ENCODE results near the gene TOX2. TPM values are rescaled to one million over a fixed set of nuclear protein-coding genes. Genes with fewer than 3 reads are reported as not detected.

Gene TOX2
- total RNA-seq, 4 donors from 2014 or later: 3.4 to 7.7 (median 5.2) TPM

- Histone ChIP-seq H3K27me3 (no peaks in the 10 kb centered on the region), H3K9me3 (no peaks in the 10 kb centered on the region), H3K4me3 (replicated peaks in 1 of 3) (no peak overlapping the region), H3K27ac (no peak overlapping the region), H3K4me1 (no peaks in the 10 kb centered on the region), H3K36me3 (no peaks in the 10 kb centered on the region)
- intact Hi-C loops (cut with DNase I): no loop called here
- TF ChIP-seq CTCF (IDR thresholded peaks at IDR 0.05) (no peak), POLR2A (IDR thresholded peaks at IDR 0.05) (no peak)
- WGBS, 2 donors: 93 to 98% methylated on average over 17 to 20 of the region's 20 CpGs
- DNase-seq: no peak
Observed at GRCh38 chr20:44065401-44066340, 151.0 kb downstream of the TOX2 start.

- Histone ChIP-seq H3K27me3 (no peaks in the 10 kb centered on the region), H3K4me3 (replicated peaks in 1 of 3) (no peak overlapping the region), H3K9me3 (no peaks in the 10 kb centered on the region), H3K4me1 (no peaks in the 10 kb centered on the region), H3K27ac (no peak overlapping the region), H3K36me3 (no peaks in the 10 kb centered on the region)
- no peak for DNase-seq
- TF ChIP-seq CTCF (IDR thresholded peaks at IDR 0.05) (no peak), POLR2A (IDR thresholded peaks at IDR 0.05) (no peak)
- 84 to 87% methylated on average over 12 to 15 of the region's 15 CpGs for WGBS, 2 donors
- intact Hi-C loops (cut with DNase I): no loop called here
Observed at GRCh38 chr20:44066645-44067606, 152.3 kb downstream of the TOX2 start.

- Histone ChIP-seq H3K27ac (no peak overlapping the region), H3K4me1 (no peaks in the 10 kb centered on the region), H3K36me3 (no peaks in the 10 kb centered on the region), H3K4me3 (replicated peaks in 1 of 3) (no peak overlapping the region), H3K9me3 (no peaks in the 10 kb centered on the region), H3K27me3 (no peaks in the 10 kb centered on the region)
- intact Hi-C loops (cut with DNase I): no loop called here
- 89 to 93% methylated on average over 4 to 15 of the region's 15 CpGs for WGBS, 2 donors
- TF ChIP-seq POLR2A (IDR thresholded peaks at IDR 0.05): no peak
- TF ChIP-seq CTCF (IDR thresholded peaks at IDR 0.05): no peak
- no peak for DNase-seq
Observed at GRCh38 chr20:44067650-44068081, 153.0 kb downstream of the TOX2 start.

GRCh38 chr20:44068316-44069201 lies 153.9 kb downstream of the TOX2 start:
- no peaks in the 10 kb centered on the region for H3K9me3 ChIP-seq
- DNase-seq: no peak
- intact Hi-C loops (cut with DNase I): no loop called here
- H3K27me3 ChIP-seq: no peaks in the 10 kb centered on the region
- H3K27ac ChIP-seq: no peak overlapping the region
- H3K4me1 ChIP-seq: no peaks in the 10 kb centered on the region
- TF ChIP-seq CTCF (IDR thresholded peaks at IDR 0.05) (no peak), POLR2A (IDR thresholded peaks at IDR 0.05) (no peak)
- H3K4me3 ChIP-seq (replicated peaks in 1 of 3): no peak overlapping the region
- no peaks in the 10 kb centered on the region for H3K36me3 ChIP-seq
- WGBS, 2 donors: 85 to 86% methylated on average over 20 to 30 of the region's 30 CpGs

All from thyroid gland (tissue), 4 donors.